ENCODE results near the gene ELP5.
A peak's percentile ranks its signal among the peaks of the same experiment; 100 is the strongest.

DNA sequence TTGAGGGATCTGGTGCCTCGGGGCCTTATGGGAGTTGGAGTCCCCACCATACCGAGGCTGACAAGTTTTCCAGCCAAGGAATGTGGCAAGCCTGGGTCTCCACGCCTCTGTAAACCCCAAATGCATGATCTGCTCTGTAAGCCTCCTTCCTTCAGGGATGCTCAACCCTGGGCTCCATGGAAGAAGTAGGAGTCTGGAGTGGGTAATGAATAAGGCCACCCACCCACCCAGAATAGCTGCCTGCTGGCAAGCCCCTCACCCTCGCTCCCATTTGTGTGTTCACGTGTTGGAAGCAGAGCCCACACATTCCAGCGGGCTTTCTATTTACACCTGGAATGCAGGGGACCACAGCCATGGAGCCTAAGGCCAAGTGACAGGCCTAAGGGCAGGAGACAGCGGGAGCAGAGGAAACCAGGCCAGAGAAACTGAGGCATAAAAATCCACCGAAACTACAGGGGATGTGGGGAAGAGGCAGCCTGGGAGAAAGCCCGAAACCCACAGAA, 36.8 kb upstream of the ELP5 start:
- TF ChIP-seq, protein P1, sequence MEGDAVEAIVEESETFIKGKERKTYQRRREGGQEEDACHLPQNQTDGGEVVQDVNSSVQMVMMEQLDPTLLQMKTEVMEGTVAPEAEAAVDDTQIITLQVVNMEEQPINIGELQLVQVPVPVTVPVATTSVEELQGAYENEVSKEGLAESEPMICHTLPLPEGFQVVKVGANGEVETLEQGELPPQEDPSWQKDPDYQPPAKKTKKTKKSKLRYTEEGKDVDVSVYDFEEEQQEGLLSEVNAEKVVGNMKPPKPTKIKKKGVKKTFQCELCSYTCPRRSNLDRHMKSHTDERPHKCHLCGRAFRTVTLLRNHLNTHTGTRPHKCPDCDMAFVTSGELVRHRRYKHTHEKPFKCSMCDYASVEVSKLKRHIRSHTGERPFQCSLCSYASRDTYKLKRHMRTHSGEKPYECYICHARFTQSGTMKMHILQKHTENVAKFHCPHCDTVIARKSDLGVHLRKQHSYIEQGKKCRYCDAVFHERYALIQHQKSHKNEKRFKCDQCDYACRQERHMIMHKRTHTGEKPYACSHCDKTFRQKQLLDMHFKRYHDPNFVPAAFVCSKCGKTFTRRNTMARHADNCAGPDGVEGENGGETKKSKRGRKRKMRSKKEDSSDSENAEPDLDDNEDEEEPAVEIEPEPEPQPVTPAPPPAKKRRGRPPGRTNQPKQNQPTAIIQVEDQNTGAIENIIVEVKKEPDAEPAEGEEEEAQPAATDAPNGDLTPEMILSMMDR (IDR thresholded peaks at IDR 0.05) = no peak
- no peak for TF ChIP-seq POLR2A (IDR thresholded peaks at IDR 0.05; ENCODE audit: low read depth)
- peak in 1 of 2 donors; percentile 77 for TF ChIP-seq POLR2AphosphoS5 (IDR thresholded peaks at IDR 0.05)

Data from esophagus muscularis mucosa (tissue), 3 donors.